GM21367 (cell line): ENCODE measurements around the gene SPOCK3.

Source experiments
- ATAC-seq: cut with Tn5 transposase; IDR thresholded peaks from one replicate; pipeline ENCODE4 v1.9.1; 2021; ENCODE audit not compliant: unreplicated experiment

The SPOCK3 gene

GRCh38 chr4:166688835-166689234 lies 545.5 kb downstream of the SPOCK3 start:
- no peak for ATAC-seq

- ATAC-seq = no peak
Observed at GRCh38 chr4:166687828-166688227, 546.5 kb downstream of the SPOCK3 start.
